PC-3 (cell line): Measurements from ENCODE around the gene MRAP. TPM values are rescaled to one million over a fixed set of nuclear protein-coding genes. Genes with fewer than 3 reads are reported as not detected.

ENCODE experiments used
- ATAC-seq: fragments of 200-7000 bp; cut with Tn5 transposase; 2 replicates; pipeline ENCODE4 v1.9.1; 2020; ENCODE audit warnings: mild to moderate bottlenecking, moderate library complexity
- BruUV-seq: library from RNA; stranded (reverse); fragments of 400-500 nt; replicated peaks from 2 replicates; lab custom pipeline; 2021; lab: Mats Ljungman, UMichigan
- CTCF ChIA-PET: fragments of 300-600 bp; sonication (Branson Sonifier 250); formaldehyde crosslinking; loops from one replicate; lab custom pipeline; 2022; ENCODE audit warnings: antibody characterized with exemption; lab: Charles Lee
- POLR2A ChIA-PET: fragments of 300-600 bp; sonication (Branson Sonifier 250); formaldehyde crosslinking; loops from one replicate; lab custom pipeline; 2022; ENCODE audit warnings: antibody characterized with exemption; ENCODE audit not compliant: unreplicated experiment; lab: Charles Lee
- DNase-seq: peaks from one replicate; pipeline ENCODE4 v3.0.0-alpha.2; 2015
- H2AFZ ChIP-seq: fragments of 300-600 bp; sonication (generic); 2 replicates; pipeline ENCODE4 v1.6.0; 2016; ENCODE audit warnings: antibody characterized with exemption, low read length
- H3F3A ChIP-seq: fragments of 300-600 bp; sonication (generic); one replicate; pipeline ENCODE4 v1.6.0; 2017; ENCODE audit warnings: antibody characterized with exemption, low read length, control low read depth, mild to moderate bottlenecking; ENCODE audit not compliant: unreplicated experiment
- H3K27ac ChIP-seq: fragments of 300-600 bp; sonication (generic); 2 replicates; pipeline ENCODE4 v1.5.1; 2016; ENCODE audit warnings: mild to moderate bottlenecking, low read length
- H3K27me3 ChIP-seq: fragments of 300-600 bp; sonication (generic); 2 replicates; pipeline ENCODE4 v1.6.1; 2016; ENCODE audit warnings: low read length, mixed read lengths
- H3K36me3 ChIP-seq: fragments of 300-600 bp; sonication (generic); 2 replicates; pipeline ENCODE4 v1.6.1; 2016; ENCODE audit warnings: low read depth, mixed run types, low read length, mixed read lengths
- H3K4me1 ChIP-seq: fragments of 300-600 bp; sonication (generic); 2 replicates; pipeline ENCODE4 v1.5.1; 2016; ENCODE audit warnings: low read length; ENCODE audit not compliant: insufficient read depth
- H3K4me2 ChIP-seq: fragments of 300-600 bp; sonication (generic); 2 replicates; pipeline ENCODE4 v1.6.0; 2016; ENCODE audit warnings: low read length
- H3K4me3 ChIP-seq: fragments of 300-600 bp; sonication (generic); 2 replicates; pipeline ENCODE4 v1.5.1; 2016; ENCODE audit warnings: mild to moderate bottlenecking, low read length, mixed read lengths
- H3K79me2 ChIP-seq: fragments of 300-600 bp; sonication (generic); 2 replicates; pipeline ENCODE4 v1.6.1; 2017; ENCODE audit warnings: low read length, mixed read lengths
- H3K9ac ChIP-seq: fragments of 300-600 bp; sonication (generic); 2 replicates; pipeline ENCODE4 v1.6.0; 2016; ENCODE audit warnings: mild to moderate bottlenecking, low read length
- H3K9me2 ChIP-seq: fragments of 300-600 bp; sonication (generic); replicated peaks from 2 replicates; pipeline ENCODE4 v1.6.1; 2016; ENCODE audit warnings: mixed run types, low read length, mixed read lengths
- H3K9me3 ChIP-seq: fragments of 300-600 bp; sonication (generic); 2 replicates; pipeline ENCODE4 v1.6.1; 2016; ENCODE audit warnings: low read length, mixed read lengths
- H4K20me1 ChIP-seq: fragments of 300-600 bp; sonication (generic); 2 replicates; pipeline ENCODE4 v1.6.1; 2016; ENCODE audit warnings: low read length, mixed read lengths
- CTCF ChIP-seq: fragments of 300-600 bp; sonication (generic); conservative IDR thresholded peaks from 2 replicates; pipeline ENCODE4 v1.5.1; 2017; ENCODE audit warnings: antibody characterized with exemption, low read depth, mild to moderate bottlenecking, low read length
- EZH2 ChIP-seq: fragments of 300-600 bp; sonication (generic); IDR thresholded peaks from one replicate; pipeline ENCODE4 v1.6.1; 2017; ENCODE audit warnings: antibody characterized with exemption, mild to moderate bottlenecking, low read length; ENCODE audit not compliant: unreplicated experiment
- EZH2phosphoT487 ChIP-seq: fragments of 300-600 bp; sonication (generic); IDR thresholded peaks from 2 replicates; pipeline ENCODE4 v1.6.1; 2018; ENCODE audit warnings: mild to moderate bottlenecking, antibody characterized with exemption, low read length, borderline replicate concordance
- intact Hi-C: fragments of 100-400 bp; cut with micrococcal nuclease; formaldehyde crosslinking; loops from 2 replicates; pipeline ENCODE4 v1.9.0; 2023
- total RNA-seq: library from RNA; depleted of rRNA; stranded (reverse); fragments of >200 nt; gene quantifications from 2 replicates; pipeline ENCODE4 v1.2.3, GENCODE V29; 2014

The MRAP gene
- total RNA-seq, 1 experiment from 2014 or later = not detected

GRCh38 chr21:32299695-32300094 is 1.0 kb downstream of the MRAP start:
- no peak overlapping the region for H3K9ac ChIP-seq
- no peak for DNase-seq
- no peak for TF ChIP-seq CTCF
- TF ChIP-seq EZH2phosphoT487 = no peak
- no peak for TF ChIP-seq EZH2
- H4K20me1 ChIP-seq = no peaks in the 10 kb centered on the region
- no TSS peak for BruUV-seq
- H3F3A ChIP-seq = no peaks in the 10 kb centered on the region
- no peak overlapping the region for H3K27ac ChIP-seq
- POLR2A ChIA-PET = no interaction called here
- H3K4me2 ChIP-seq = no peak overlapping the region
- H2AFZ ChIP-seq = no peak overlapping the region
- no peaks in the 10 kb centered on the region for H3K4me1 ChIP-seq
- H3K4me3 ChIP-seq = no peak overlapping the region
- intact Hi-C loops = no loop called here
- peaks cover 10% of the 10 kb centered on the region for H3K36me3 ChIP-seq
- no peak for ATAC-seq
- no peaks in the 10 kb centered on the region for H3K79me2 ChIP-seq
- CTCF ChIA-PET = no interaction called here
- no peaks in the 10 kb centered on the region for H3K9me3 ChIP-seq
- H3K27me3 ChIP-seq = no peaks in the 10 kb centered on the region
- H3K9me2 ChIP-seq = no peaks in the 10 kb centered on the region

- Histone ChIP-seq H3K4me2 (no peak overlapping the region), H4K20me1 (no peaks in the 10 kb centered on the region), H3K79me2 (no peaks in the 10 kb centered on the region), H3K27ac (no peak overlapping the region), H3F3A (no peaks in the 10 kb centered on the region), H3K9me3 (no peaks in the 10 kb centered on the region), H2AFZ (no peak overlapping the region), H3K27me3 (no peaks in the 10 kb centered on the region), H3K9me2 (no peaks in the 10 kb centered on the region), H3K9ac (no peak overlapping the region), H3K4me1 (no peaks in the 10 kb centered on the region), H3K4me3 (no peak overlapping the region), H3K36me3 (peaks cover 10% of the 10 kb centered on the region)
- TF ChIP-seq CTCF (no peak), EZH2phosphoT487 (no peak), EZH2 (no peak)
- CTCF ChIA-PET = no interaction called here
- POLR2A ChIA-PET = no interaction called here
- ATAC-seq = no peak
- no TSS peak for BruUV-seq
- no peak for DNase-seq
- intact Hi-C loops = no loop called here
Measured at GRCh38 chr21:32300117-32300681, 1.5 kb downstream of the MRAP start.

DNA sequence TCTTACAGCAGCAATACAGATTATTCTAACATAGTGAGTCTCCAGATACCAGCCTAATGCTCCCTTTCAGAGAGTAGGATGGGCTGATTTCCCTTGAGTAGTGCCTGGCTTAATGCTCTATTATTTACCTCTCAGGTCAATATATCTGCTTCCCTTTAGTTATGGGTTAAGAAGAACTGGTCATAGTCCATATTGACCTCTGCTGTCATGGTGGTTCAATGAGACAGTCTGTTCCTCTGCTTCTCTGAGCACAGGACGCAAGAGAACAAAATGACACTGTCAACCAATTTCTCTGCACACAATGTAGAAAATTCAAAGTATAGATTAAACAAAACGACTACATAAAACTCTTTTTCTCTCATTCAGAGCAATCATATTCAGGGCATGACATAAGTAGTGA is 2.9 kb downstream of the MRAP start:
- POLR2A ChIA-PET = no interaction called here
- DNase-seq = no peak
- H4K20me1 ChIP-seq = no peaks in the 10 kb centered on the region
- no peak overlapping the region for H2AFZ ChIP-seq
- no peaks in the 10 kb centered on the region for H3K9me2 ChIP-seq
- H3K27me3 ChIP-seq = no peaks in the 10 kb centered on the region
- no peak overlapping the region for H3K27ac ChIP-seq
- no peaks in the 10 kb centered on the region for H3K79me2 ChIP-seq
- H3K4me3 ChIP-seq = no peak overlapping the region
- ATAC-seq = no peak
- no peaks in the 10 kb centered on the region for H3K9me3 ChIP-seq
- CTCF ChIA-PET = no interaction called here
- no peaks in the 10 kb centered on the region for H3K4me1 ChIP-seq
- TF ChIP-seq EZH2 (no peak), CTCF (no peak), EZH2phosphoT487 (no peak)
- BruUV-seq = no TSS peak
- H3K4me2 ChIP-seq = no peak overlapping the region
- H3K36me3 ChIP-seq = peaks cover 18% of the 10 kb centered on the region
- H3K9ac ChIP-seq = no peak overlapping the region
- no peaks in the 10 kb centered on the region for H3F3A ChIP-seq
- intact Hi-C loops = no loop called here
